Left lobe of liver (tissue), 2 donors: Measurements from ENCODE around the gene EFNB1. TPM values are rescaled to one million over a fixed set of nuclear protein-coding genes. Genes with fewer than 3 reads are reported as not detected.

Experiments
- ATAC-seq: fragments of 200-7000 bp; cut with Tn5 transposase; one replicate; pipeline ENCODE4 v1.9.1; 2020; ENCODE audit warnings: mild to moderate bottlenecking, moderate library complexity
- DNase-seq: peaks from one replicate; pipeline ENCODE4 v3.0.0-alpha.2; 2020; ENCODE audit warnings: low spot score
- total RNA-seq: library from RNA; stranded (reverse); gene quantifications from one replicate; pipeline ENCODE4 v1.2.1, GENCODE V29; 2021
- donor health status: DM: no; HTN: no; CAD: no; lungs with moderate emphysema.
- donor health status: DM: no; HTN: yes; CAD: no.

EFNB1 gene
- total RNA-seq, 1 donor from 2014 or later = 10.8 TPM

GRCh38 chrX:68880846-68881552 is 52.2 kb downstream of the EFNB1 start:
- ATAC-seq = no peak

GRCh38 chrX:68881911-68882310 is 53.1 kb downstream of the EFNB1 start:
- no peak for DNase-seq
- no peak for ATAC-seq

More at GRCh38 chrX:68880846-68881552, 52.2 kb downstream of the EFNB1 start:
- DNase-seq = no peak

GRCh38 chrX:68883800-68884199 is 55.0 kb downstream of the EFNB1 start:
- peak; percentile 66 for ATAC-seq
- no peak for DNase-seq

- ATAC-seq (no peak), DNase-seq (no peak)
These were observed 60.4 kb downstream of the EFNB1 start for GRCh38 chrX:68889249-68889648.

Other genes starting within 250 kb of the EFNB1 start
- 10.6 TPM for gene STARD8, start 181.4 kb upstream of the EFNB1 start, total RNA-seq